HepG2 (cell line): Measurements from ENCODE around the gene NKX6-2.

ENCODE experiments used
- CEBPB ChIP-seq: IDR thresholded peaks from 2 replicates; pipeline ENCODE4 v1.6.1; 2011; ENCODE audit warnings: low read depth, low read length, improper control_type of control experiment, borderline replicate concordance
- MED13 ChIP-seq: sonication (generic); formaldehyde crosslinking; IDR thresholded peaks from 2 replicates; pipeline ENCODE4 v1.5.0; 2020; ENCODE audit warnings: missing genetic modification reagents
- PBX2 ChIP-seq: IDR thresholded peaks from 2 replicates; pipeline ENCODE4 v1.6.1; 2016; ENCODE audit warnings: control low read depth
- POGZ ChIP-seq: sonication (generic); formaldehyde crosslinking; IDR thresholded peaks from 2 replicates; pipeline ENCODE4 v1.4.0; 2020; ENCODE audit warnings: mild to moderate bottlenecking, missing genetic modification reagents
- POLR2A ChIP-seq, 2 experiments: IDR thresholded peaks; 2 replicates each; pipeline ENCODE4 v1.6.1; 2011; ENCODE audit warnings: low read depth in 2 of 2, low read length in 2 of 2, mild to moderate bottlenecking in 1 of 2, moderate library complexity in 1 of 2; ENCODE audit not compliant: insufficient read depth in 1 of 2
- RBM39 ChIP-seq: fragments of 200-400 bp; formaldehyde crosslinking; IDR thresholded peaks from one replicate; pipeline ENCODE4 v1.6.1; 2018; ENCODE audit warnings: antibody characterized with exemption, mild to moderate bottlenecking, low read depth, low read length; ENCODE audit not compliant: poor library complexity, severe bottlenecking
- RXRA ChIP-seq: sonication (generic); formaldehyde crosslinking; IDR thresholded peaks from 2 replicates; pipeline ENCODE4 v1.5.1; 2020; ENCODE audit warnings: missing genetic modification reagents
- SNAI1 ChIP-seq: sonication (generic); formaldehyde crosslinking; IDR thresholded peaks from 2 replicates; pipeline ENCODE4 v1.5.0; 2020; ENCODE audit warnings: mild to moderate bottlenecking, missing genetic modification reagents, borderline replicate concordance
- SUZ12 ChIP-seq: fragments of 150-350 bp; IDR thresholded peaks from 2 replicates; pipeline ENCODE4 v1.6.1; 2014; ENCODE audit warnings: low read depth, low read length
- ZFP62 ChIP-seq: sonication (generic); formaldehyde crosslinking; IDR thresholded peaks from 2 replicates; pipeline ENCODE4 v1.4.0; 2020; ENCODE audit warnings: missing genetic modification reagents
- ZFX ChIP-seq: sonication (generic); formaldehyde crosslinking; IDR thresholded peaks from 2 replicates; pipeline ENCODE4 v1.4.0; 2020; ENCODE audit warnings: mild to moderate bottlenecking, low read depth, missing genetic modification reagents, moderate library complexity
- ZSCAN31 ChIP-seq: sonication (generic); formaldehyde crosslinking; IDR thresholded peaks from 2 replicates; pipeline ENCODE4 v1.5.0; 2020; ENCODE audit warnings: low read depth, mild to moderate bottlenecking, missing genetic modification reagents

- TF ChIP-seq RXRA (CRISPR knock-in tag) (no peak), CEBPB (no peak), ZFX (CRISPR knock-in tag) (no peak), ZSCAN31 (CRISPR knock-in tag) (no peak), SUZ12 (no peak), POLR2A (IDR thresholded peaks at IDR 0.05; ENCODE audit: insufficient read depth in 1 of 2, low read depth in 2 of 2, low read length in 2 of 2) (no peak), POGZ (CRISPR knock-in tag) (no peak), ZFP62 (CRISPR knock-in tag) (no peak), RBM39 (no peak), PBX2 (no peak), MED13 (CRISPR knock-in tag) (no peak), SNAI1 (CRISPR knock-in tag) (no peak)
Observed at GRCh38 chr10:132802048-132802447, 16.1 kb upstream of the NKX6-2 start.
